Nephron progenitor cell (in vitro differentiated cells): ENCODE results near the gene PPP4R1.

Experiments
- DNase-seq: peaks from one replicate; pipeline ENCODE4 v3.0.0; 2021
- H3K27ac Mint-ChIP-seq: 2 replicates; pipeline ENCODE4 v1.8.0; 2021; ENCODE audit warnings: mild to moderate bottlenecking, moderate library complexity, mixed read lengths
- H3K27me3 Mint-ChIP-seq: 2 replicates; pipeline ENCODE4 v1.8.0; 2021; ENCODE audit warnings: mild to moderate bottlenecking, low read depth, mixed read lengths; ENCODE audit not compliant: poor library complexity
- H3K36me3 Mint-ChIP-seq: 2 replicates; pipeline ENCODE4 v1.8.0; 2021; ENCODE audit warnings: low read depth, mixed read lengths
- H3K4me1 Mint-ChIP-seq: 2 replicates; pipeline ENCODE4 v1.8.0; 2021; ENCODE audit warnings: mixed read lengths
- H3K4me3 Mint-ChIP-seq: 2 replicates; pipeline ENCODE4 v1.8.0; 2021; ENCODE audit warnings: mild to moderate bottlenecking, moderate library complexity, mixed read lengths
- H3K9me3 Mint-ChIP-seq: 2 replicates; pipeline ENCODE4 v1.8.0; 2021; ENCODE audit warnings: mild to moderate bottlenecking, moderate library complexity, mixed read lengths
- CTCF ChIP-seq: fragments of 200-600 bp; sonication (generic); IDR thresholded peaks from 2 replicates; pipeline ENCODE4 v1.5.0; 2021; ENCODE audit warnings: antibody characterized with exemption

PPP4R1 gene

GRCh38 chr18:9614401-9615279 lies at the start of gene PPP4R1:
PPP4R1 (minus strand) TSS chr18:9614559; CDS start chr18:9614484, 75 bp downstream.
- Mint-ChIP-seq H3K36me3 (peaks cover 20% of the 10 kb centered on the region), H3K27ac (peak within 1 kb of the TSS; percentile 97), H3K9me3 (no peaks in the 10 kb centered on the region), H3K27me3 (peaks cover 3% of the 10 kb centered on the region), H3K4me3 (peak within 1 kb of the TSS; percentile 98), H3K4me1 (peaks cover 43% of the 10 kb centered on the region)
- TF ChIP-seq CTCF, result no peak
- DNase-seq, result peak; percentile 85

GRCh38 chr18:9663377-9663776 lies 49.0 kb upstream of the PPP4R1 start:
- H3K4me3 Mint-ChIP-seq, result no peak overlapping the region
- no peak overlapping the region for H3K27ac Mint-ChIP-seq
- TF ChIP-seq CTCF, result no peak
- no peaks in the 10 kb centered on the region for H3K36me3 Mint-ChIP-seq
- DNase-seq, result no peak
- H3K9me3 Mint-ChIP-seq, result peaks cover 10% of the 10 kb centered on the region
- peaks cover 18% of the 10 kb centered on the region for H3K4me1 Mint-ChIP-seq
- peaks cover 3% of the 10 kb centered on the region for H3K27me3 Mint-ChIP-seq

- no peak for TF ChIP-seq CTCF
- Mint-ChIP-seq H3K4me1 (peaks cover 18% of the 10 kb centered on the region), H3K27ac (no peak overlapping the region), H3K9me3 (peaks cover 9% of the 10 kb centered on the region), H3K4me3 (no peak overlapping the region), H3K27me3 (no peaks in the 10 kb centered on the region), H3K36me3 (no peaks in the 10 kb centered on the region)
- DNase-seq, result no peak
Measured at GRCh38 chr18:9661564-9661963, 47.2 kb upstream of the PPP4R1 start.

DNA sequence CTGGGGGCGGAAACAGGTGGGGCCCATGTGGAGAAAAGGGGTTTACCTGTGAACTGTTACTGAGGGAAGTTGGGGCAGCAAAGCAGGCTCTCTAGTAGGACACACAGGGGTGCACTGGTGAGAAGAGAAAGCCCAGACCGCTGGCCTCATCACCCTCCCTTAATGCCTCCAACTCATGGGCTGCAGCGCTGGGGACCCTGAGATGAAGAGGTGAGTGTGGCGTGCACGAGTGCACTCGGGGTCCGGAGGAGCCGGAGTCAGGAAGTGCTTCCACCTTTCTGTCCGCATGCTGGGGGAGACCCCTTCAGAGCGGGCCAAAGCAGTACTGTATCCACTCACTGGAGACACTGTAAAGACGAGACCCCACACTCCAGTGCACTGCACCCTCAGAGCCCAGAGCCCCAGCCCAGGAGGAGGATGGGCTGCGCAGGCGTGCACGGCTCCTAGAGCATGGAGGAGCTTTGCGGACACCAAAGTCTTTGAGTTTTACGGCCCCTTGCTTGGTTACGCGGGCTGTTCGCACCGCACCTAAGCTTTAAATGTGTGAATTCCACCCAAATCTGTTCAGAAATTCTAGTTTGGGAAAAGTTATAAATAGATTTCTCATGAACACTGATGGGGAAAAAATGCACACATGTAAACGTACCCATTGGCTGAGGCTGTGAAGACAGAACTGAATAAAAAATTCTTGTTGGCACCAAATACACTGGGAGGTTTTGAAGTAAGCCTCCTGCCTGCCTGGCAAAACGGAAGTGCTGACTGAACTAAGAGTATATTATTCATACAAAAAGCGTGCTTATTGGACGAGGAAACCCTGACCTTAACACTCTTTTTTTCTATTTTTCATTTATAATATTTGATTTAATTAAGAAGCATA lies 45.4 kb upstream of the PPP4R1 start:
- no peaks in the 10 kb centered on the region for H3K27me3 Mint-ChIP-seq
- no peak for DNase-seq
- H3K9me3 Mint-ChIP-seq, result peaks cover 4% of the 10 kb centered on the region
- H3K4me1 Mint-ChIP-seq, result peaks cover 9% of the 10 kb centered on the region
- no peak overlapping the region for H3K27ac Mint-ChIP-seq
- TF ChIP-seq CTCF, result no peak
- no peaks in the 10 kb centered on the region for H3K36me3 Mint-ChIP-seq
- no peak overlapping the region for H3K4me3 Mint-ChIP-seq

DNA sequence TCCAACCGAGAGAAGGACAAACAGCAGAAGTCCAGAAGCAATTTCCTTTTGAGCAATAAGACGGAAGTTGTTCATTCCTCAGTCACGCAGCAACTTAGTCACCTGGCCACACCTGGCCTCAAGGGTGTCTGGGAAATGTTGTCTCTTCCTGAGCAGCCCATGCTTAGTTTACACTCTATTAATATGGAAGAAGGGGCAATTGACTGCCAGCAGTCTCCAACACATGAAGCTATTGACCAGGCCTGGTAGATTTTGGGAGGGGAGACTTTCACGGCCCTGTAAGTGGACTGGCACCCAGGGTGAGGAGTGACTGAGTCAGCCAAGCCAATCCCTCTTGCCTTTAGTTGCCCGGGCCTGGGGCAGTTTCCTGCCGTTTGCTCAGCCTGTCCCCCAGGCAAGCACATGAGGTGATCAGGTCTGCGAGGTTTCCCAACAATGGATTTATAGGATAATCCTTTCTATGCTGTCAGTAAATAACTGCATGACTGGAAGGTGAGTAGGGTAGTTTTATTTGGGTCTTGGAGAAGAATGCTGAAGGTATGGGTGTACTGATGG lies 43.8 kb upstream of the PPP4R1 start:
- TF ChIP-seq CTCF, result no peak
- Mint-ChIP-seq H3K36me3 (no peaks in the 10 kb centered on the region), H3K9me3 (no peaks in the 10 kb centered on the region), H3K4me3 (no peak overlapping the region), H3K27me3 (no peaks in the 10 kb centered on the region), H3K27ac (peak overlapping the region; percentile 16), H3K4me1 (peaks cover 8% of the 10 kb centered on the region)
- no peak for DNase-seq
